ENCODE data around the gene ARID1B. TPM values are rescaled to one million over a fixed set of nuclear protein-coding genes. Genes with fewer than 3 reads are reported as not detected.

The ARID1B gene
- total RNA-seq, 1 donor from 2014 or later: 248 TPM

DNA sequence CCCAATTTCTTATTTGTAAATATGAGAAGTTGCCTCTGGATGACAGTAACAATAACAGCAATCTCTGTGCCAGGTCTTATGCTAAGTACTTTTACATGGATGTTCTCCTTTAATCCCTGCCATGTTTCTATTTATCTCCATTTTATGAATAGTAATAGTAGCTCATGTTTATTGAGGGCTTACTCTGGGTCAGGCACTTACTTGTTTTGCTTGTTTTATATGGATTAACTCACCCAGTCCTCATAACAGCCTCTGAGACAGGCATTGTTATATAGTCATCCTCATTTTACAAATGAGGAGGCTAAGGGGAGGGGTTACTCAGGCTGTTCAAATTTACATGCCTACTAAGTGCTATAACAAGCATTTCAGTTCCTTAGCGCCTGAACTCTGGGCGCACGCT, 64.3 kb downstream of the ARID1B start:
- Mint-ChIP-seq H3K27me3 (no peaks in the 10 kb centered on the region), H3K9me3 (no peaks in the 10 kb centered on the region), H3K27ac (no peak overlapping the region), H3K4me1 (peaks cover 75% of the 10 kb centered on the region), H3K36me3 (ENCODE audit: low read depth) (peaks cover 20% of the 10 kb centered on the region), H3K4me3 (no peak overlapping the region)
- CTCF ChIA-PET: interaction anchor here (0.8 kb wide), 1 partner anchor 19 kb away, joined by 3 read pairs; no protein-coding TSS in a partner anchor
- DNase-seq: no peak
- ATAC-seq (ENCODE audit: low read depth): no peak
- TF ChIP-seq, protein P1, sequence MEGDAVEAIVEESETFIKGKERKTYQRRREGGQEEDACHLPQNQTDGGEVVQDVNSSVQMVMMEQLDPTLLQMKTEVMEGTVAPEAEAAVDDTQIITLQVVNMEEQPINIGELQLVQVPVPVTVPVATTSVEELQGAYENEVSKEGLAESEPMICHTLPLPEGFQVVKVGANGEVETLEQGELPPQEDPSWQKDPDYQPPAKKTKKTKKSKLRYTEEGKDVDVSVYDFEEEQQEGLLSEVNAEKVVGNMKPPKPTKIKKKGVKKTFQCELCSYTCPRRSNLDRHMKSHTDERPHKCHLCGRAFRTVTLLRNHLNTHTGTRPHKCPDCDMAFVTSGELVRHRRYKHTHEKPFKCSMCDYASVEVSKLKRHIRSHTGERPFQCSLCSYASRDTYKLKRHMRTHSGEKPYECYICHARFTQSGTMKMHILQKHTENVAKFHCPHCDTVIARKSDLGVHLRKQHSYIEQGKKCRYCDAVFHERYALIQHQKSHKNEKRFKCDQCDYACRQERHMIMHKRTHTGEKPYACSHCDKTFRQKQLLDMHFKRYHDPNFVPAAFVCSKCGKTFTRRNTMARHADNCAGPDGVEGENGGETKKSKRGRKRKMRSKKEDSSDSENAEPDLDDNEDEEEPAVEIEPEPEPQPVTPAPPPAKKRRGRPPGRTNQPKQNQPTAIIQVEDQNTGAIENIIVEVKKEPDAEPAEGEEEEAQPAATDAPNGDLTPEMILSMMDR (IDR thresholded peaks at IDR 0.05): no peak
- intact Hi-C loops (cut with micrococcal nuclease): loop anchor here (2.0 kb wide), 1 partner anchor 17 kb away; no protein-coding TSS in a partner anchor
- POLR2A ChIA-PET: no interaction called here

DNA sequence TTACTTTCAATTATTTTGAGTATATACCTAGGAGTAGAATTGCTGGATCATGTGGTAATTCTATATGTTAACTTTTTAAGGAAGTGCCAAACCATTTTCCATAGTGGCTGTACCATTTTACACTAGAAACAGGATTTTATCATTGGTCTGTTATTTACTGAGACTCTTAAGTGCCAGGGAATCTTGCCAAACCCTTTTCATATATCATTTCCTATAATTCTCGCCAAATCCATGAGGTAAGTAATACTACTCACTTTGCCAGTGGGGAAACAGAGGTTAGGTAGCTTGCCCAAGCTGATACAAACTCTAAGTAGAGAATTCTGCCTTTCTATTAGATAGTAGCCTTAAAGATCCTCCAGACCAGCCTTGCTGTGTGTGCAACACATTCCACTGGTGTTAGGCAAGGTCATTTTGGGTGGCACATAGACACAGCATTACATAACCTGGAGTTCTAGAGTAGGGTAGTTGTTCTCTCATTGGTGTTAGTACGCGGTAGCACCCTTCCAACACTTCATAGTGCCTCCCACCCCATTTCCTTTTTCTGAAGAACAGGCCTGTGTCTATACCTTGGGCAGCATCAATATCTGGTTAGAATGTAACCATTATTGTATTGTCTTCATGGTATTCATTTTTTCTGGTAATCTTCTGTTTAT, 65.5 kb downstream of the ARID1B start:
- ChIA-PET POLR2A (no interaction called here), CTCF (no interaction called here)
- DNase-seq: no peak
- Mint-ChIP-seq H3K27me3 (no peaks in the 10 kb centered on the region), H3K9me3 (no peaks in the 10 kb centered on the region), H3K4me3 (no peak overlapping the region), H3K4me1 (peaks cover 87% of the 10 kb centered on the region), H3K27ac (peak overlapping the region; percentile 41), H3K36me3 (ENCODE audit: low read depth) (peaks cover 16% of the 10 kb centered on the region)
- intact Hi-C loops (cut with micrococcal nuclease): no loop called here
- TF ChIP-seq, protein P1 (IDR thresholded peaks at IDR 0.05): no peak
- ATAC-seq (ENCODE audit: low read depth): no peak

DNA sequence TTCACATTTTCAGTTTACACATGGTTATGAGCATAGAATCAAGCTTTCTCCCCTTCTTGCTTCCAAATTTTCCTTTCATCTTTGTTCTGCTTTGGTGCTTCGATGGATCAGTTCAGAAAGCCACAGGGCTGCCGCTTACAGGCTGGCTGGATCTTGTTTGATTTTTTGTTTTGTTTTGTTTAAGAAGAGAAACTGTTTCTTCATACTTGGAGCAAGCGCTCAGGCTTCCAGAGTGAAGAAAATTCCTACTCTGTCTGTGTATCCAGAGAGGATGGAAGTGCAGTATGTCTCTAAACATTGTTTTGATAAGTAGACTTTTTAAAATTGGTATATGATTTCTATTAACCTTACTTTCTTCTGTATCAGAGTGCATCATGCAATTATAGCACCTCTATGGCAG, 66.9 kb downstream of the ARID1B start:
- Mint-ChIP-seq H3K9me3 (no peaks in the 10 kb centered on the region), H3K4me1 (peaks cover 96% of the 10 kb centered on the region), H3K4me3 (no peak overlapping the region), H3K27me3 (no peaks in the 10 kb centered on the region), H3K36me3 (ENCODE audit: low read depth) (peaks cover 14% of the 10 kb centered on the region), H3K27ac (no peak overlapping the region)
- POLR2A ChIA-PET: no interaction called here
- ATAC-seq (ENCODE audit: low read depth) (no peak), DNase-seq (no peak)
- intact Hi-C loops (cut with micrococcal nuclease): no loop called here
- CTCF ChIA-PET: no interaction called here
- TF ChIP-seq, protein P1 (IDR thresholded peaks at IDR 0.05): no peak

DNA sequence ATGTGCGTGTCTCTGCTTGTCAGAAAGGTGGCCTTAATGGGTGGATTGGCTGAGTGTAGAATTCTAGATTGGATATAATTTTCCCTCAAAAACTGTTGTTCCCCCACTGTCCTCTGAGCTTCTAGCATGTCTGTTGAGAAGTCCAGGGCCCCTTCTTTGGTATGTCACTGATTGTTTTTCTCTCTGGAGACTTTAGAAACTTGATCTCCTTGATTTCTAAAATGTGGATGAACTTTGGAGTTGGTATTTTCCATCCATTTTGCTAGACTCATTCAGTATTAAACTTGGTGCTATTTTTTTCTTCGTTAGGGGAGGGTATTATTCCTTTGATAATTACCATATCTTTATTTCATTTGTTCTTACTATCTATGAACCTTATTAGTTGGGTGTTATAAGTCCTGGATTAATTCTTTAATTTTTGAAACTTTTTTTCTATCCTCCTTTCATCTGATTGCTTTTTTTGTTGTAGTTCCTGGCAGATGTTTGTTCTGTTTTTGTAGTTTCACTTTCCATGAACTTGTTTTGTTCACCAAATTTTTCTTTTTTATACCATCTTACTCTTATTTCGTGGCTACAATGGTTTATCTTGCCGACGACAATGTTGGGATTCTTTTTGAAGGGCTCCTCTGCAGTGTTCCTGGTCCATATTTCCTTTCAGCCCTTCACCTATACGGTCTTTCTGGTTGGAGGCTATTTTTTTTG, 68.4 kb downstream of the ARID1B start:
- ATAC-seq (ENCODE audit: low read depth) (no peak), DNase-seq (no peak)
- POLR2A ChIA-PET: no interaction called here
- Mint-ChIP-seq H3K4me3 (peak overlapping the region; percentile 47), H3K27me3 (no peaks in the 10 kb centered on the region), H3K36me3 (ENCODE audit: low read depth) (peaks cover 6% of the 10 kb centered on the region), H3K9me3 (no peaks in the 10 kb centered on the region), H3K4me1 (peaks cover 96% of the 10 kb centered on the region), H3K27ac (peak overlapping the region; percentile 54)
- CTCF ChIA-PET: no interaction called here
- TF ChIP-seq, protein P1 (IDR thresholded peaks at IDR 0.05): no peak
- intact Hi-C loops (cut with micrococcal nuclease): no loop called here

DNA sequence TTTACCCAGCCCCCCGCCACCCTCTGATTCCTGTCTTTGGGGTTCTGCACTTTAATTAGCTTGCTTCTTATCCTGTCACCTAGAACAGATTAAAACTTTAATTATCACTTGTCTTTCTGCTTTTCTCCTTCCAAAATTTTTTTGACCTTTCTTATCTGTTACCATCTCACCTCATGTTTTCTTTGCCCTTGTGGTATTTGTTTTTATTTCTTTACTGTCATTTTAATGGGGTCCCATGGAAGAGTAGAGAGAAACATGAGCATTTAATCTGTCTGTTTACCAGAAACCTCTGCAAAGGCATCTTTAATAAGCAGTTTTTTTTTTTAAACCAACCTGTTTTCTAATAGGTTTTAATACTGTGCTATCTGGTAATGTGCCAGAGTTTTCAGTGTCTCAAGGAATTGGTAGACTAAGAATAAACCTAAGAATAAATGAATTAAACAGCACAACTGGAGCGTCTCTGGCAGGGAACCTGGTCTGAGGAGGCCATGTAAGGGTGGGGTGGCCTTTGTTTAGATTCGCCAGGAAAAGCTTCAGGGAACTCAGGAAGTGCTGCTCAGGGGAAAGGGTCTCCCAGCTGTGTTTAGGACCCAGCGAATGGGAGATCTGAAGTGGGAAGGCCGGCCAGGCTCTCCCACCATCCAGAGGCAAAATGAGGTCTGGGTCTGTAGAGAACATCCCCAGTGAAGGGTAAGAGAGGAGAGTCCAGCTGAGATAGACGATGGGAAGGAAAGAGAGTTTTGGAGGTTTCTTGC, 69.8 kb downstream of the ARID1B start:
- Mint-ChIP-seq H3K9me3 (no peaks in the 10 kb centered on the region), H3K27ac (peak overlapping the region; percentile 44), H3K4me1 (peaks cover 96% of the 10 kb centered on the region), H3K4me3 (no peak overlapping the region), H3K27me3 (no peaks in the 10 kb centered on the region), H3K36me3 (ENCODE audit: low read depth) (peaks cover 4% of the 10 kb centered on the region)
- CTCF ChIA-PET: no interaction called here
- DNase-seq (no peak), ATAC-seq (ENCODE audit: low read depth) (no peak)
- POLR2A ChIA-PET: no interaction called here
- intact Hi-C loops (cut with micrococcal nuclease): no loop called here
- TF ChIP-seq, protein P1 (IDR thresholded peaks at IDR 0.05): no peak
